Hepatocyte (in vitro differentiated cells): ENCODE results near the gene KRT71. TPM values are rescaled to one million over a fixed set of nuclear protein-coding genes. Genes with fewer than 3 reads are reported as not detected.

Experiments
- DNase-seq: peaks from one replicate; pipeline ENCODE4 v3.0.0-alpha.2; 2016; ENCODE audit warnings: low spot score
- H2AFZ ChIP-seq: fragments of 200-600 bp; sonication (generic); 2 replicates; pipeline ENCODE4 v1.6.0; 2016; ENCODE audit warnings: antibody characterized with exemption, mild to moderate bottlenecking
- H3K27ac ChIP-seq: fragments of 200-600 bp; sonication (generic); 2 replicates; pipeline ENCODE4 v1.5.1; 2016; ENCODE audit warnings: mild to moderate bottlenecking
- H3K27me3 ChIP-seq: fragments of 200-600 bp; sonication (generic); 2 replicates; pipeline ENCODE4 v1.6.1; 2016
- H3K36me3 ChIP-seq: fragments of 200-600 bp; sonication (generic); replicated peaks from 2 replicates; pipeline ENCODE4 v1.5.1; 2016; ENCODE audit warnings: low read depth; ENCODE audit not compliant: insufficient read depth
- H3K4me1 ChIP-seq: fragments of 200-600 bp; sonication (generic); 2 replicates; pipeline ENCODE4 v1.5.1; 2016; ENCODE audit warnings: mild to moderate bottlenecking, moderate library complexity; ENCODE audit not compliant: insufficient read depth
- H3K4me2 ChIP-seq: fragments of 200-600 bp; sonication (generic); 2 replicates; pipeline ENCODE4 v1.6.0; 2016
- H3K4me3 ChIP-seq: fragments of 200-600 bp; sonication (generic); 2 replicates; pipeline ENCODE4 v1.5.1; 2016; ENCODE audit warnings: mild to moderate bottlenecking
- H3K79me2 ChIP-seq: fragments of 200-600 bp; sonication (generic); 2 replicates; pipeline ENCODE4 v1.6.0; 2017; ENCODE audit warnings: mild to moderate bottlenecking
- H3K9me2 ChIP-seq: fragments of 200-600 bp; sonication (generic); replicated peaks from 2 replicates; pipeline ENCODE4 v1.6.0; 2017; ENCODE audit warnings: mild to moderate bottlenecking; ENCODE audit not compliant: insufficient read depth
- H3K9me3 ChIP-seq: fragments of 200-600 bp; sonication (generic); 2 replicates; pipeline ENCODE4 v1.5.1; 2016; ENCODE audit warnings: low read depth, mild to moderate bottlenecking
- H4K20me1 ChIP-seq: fragments of 200-600 bp; sonication (generic); 2 replicates; pipeline ENCODE4 v1.6.0; 2016; ENCODE audit warnings: mild to moderate bottlenecking; ENCODE audit not compliant: insufficient read depth, poor library complexity, severe bottlenecking
- CTCF ChIP-seq: fragments of 200-600 bp; sonication (generic); IDR thresholded peaks from 2 replicates; pipeline ENCODE4 v1.5.1; 2016; ENCODE audit warnings: antibody characterized with exemption, mild to moderate bottlenecking; ENCODE audit not compliant: poor library complexity
- EZH2 ChIP-seq: fragments of 200-600 bp; sonication (generic); IDR thresholded peaks from 2 replicates; pipeline ENCODE4 v1.6.1; 2016; ENCODE audit warnings: antibody characterized with exemption, mild to moderate bottlenecking, borderline replicate concordance
- EZH2phosphoT487 ChIP-seq: fragments of 200-600 bp; sonication (generic); IDR thresholded peaks from one replicate; pipeline ENCODE4 v1.6.1; 2018; ENCODE audit warnings: antibody characterized with exemption, mild to moderate bottlenecking, low read depth, moderate library complexity; ENCODE audit not compliant: unreplicated experiment, severe bottlenecking
- WGBS: methylation state at CpG from one replicate; pipeline ENCODE4 v1.1.6; 2016; ENCODE audit warnings: low lambda C conversion rate; ENCODE audit errors: missing lambda C conversion rate; 5-methylcytosine and 5-hydroxymethylcytosine counted together
- polyA plus RNA-seq: library from polyadenylated mRNA; unstranded; fragments of >200 nt; fragmentation: Nextera tagmentation; extraction: Ambion mirVana; gene quantifications from 2 replicates; pipeline ENCODE4 v1.2.1, GENCODE V29; 2016
- total RNA-seq: library from RNA; depleted of rRNA; stranded (reverse); fragments of >200 nt; gene quantifications from 2 replicates; pipeline ENCODE4 v1.2.3, GENCODE V29; 2014

The KRT71 gene
- total and polyA plus RNA-seq, 2 experiments from 2014 or later: not detected

DNA sequence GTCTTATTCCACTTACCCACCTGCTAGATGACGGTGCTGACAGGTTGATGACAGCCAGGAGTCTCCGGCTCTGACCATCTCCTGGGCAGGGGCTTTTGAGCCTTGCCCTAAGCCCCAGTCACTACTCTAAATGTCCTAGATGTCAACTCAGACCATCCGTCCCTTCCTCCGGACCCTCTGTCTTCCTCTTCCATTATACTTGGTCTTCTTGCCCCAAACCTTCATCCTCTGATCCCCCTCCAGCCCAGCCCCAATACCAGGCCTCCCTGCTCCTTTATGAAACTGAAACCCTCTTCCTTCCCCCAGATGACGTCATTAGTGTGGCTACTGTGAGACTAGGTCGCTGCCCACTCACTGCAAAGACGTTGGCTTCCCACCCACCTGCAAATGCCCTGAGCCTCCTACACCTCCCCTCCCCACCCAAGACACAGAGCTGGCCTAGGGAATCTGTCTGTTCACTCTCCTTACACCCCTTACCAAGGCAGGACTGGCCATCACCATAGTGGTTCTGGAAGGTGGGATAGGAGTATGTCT lies 10.1 kb downstream of the KRT71 start:
- TF ChIP-seq EZH2 (no peak), EZH2phosphoT487 (no peak), CTCF (no peak)
- WGBS: 77% methylated on average over 7 of the region's 7 CpGs
- no peaks in the 10 kb centered on the region for H3K9me2 ChIP-seq

GRCh38 chr12:52542157-52542556 lies 10.8 kb downstream of the KRT71 start:
- Histone ChIP-seq H3K36me3 (no peaks in the 10 kb centered on the region), H3K9me3 (no peaks in the 10 kb centered on the region), H3K4me2 (no peak overlapping the region), H3K9me2 (no peaks in the 10 kb centered on the region), H3K4me3 (no peak overlapping the region), H2AFZ (no peak overlapping the region), H3K27me3 (no peaks in the 10 kb centered on the region), H4K20me1 (no peaks in the 10 kb centered on the region), H3K79me2 (no peaks in the 10 kb centered on the region), H3K4me1 (peaks cover 20% of the 10 kb centered on the region), H3K27ac (no peak overlapping the region)
- TF ChIP-seq CTCF: peak; percentile 5
- TF ChIP-seq EZH2: no peak
- DNase-seq: no peak

More for the DNA sequence above, 10.1 kb downstream of the KRT71 start:
- H3K4me2 ChIP-seq: no peak overlapping the region
- H4K20me1 ChIP-seq: no peaks in the 10 kb centered on the region
- no peak overlapping the region for H3K27ac ChIP-seq
- H3K4me1 ChIP-seq: peaks cover 20% of the 10 kb centered on the region
- no peak overlapping the region for H2AFZ ChIP-seq
- no peaks in the 10 kb centered on the region for H3K27me3 ChIP-seq
- H3K4me3 ChIP-seq: no peak overlapping the region
- H3K36me3 ChIP-seq: no peaks in the 10 kb centered on the region
- no peaks in the 10 kb centered on the region for H3K9me3 ChIP-seq
- no peak for DNase-seq
- no peaks in the 10 kb centered on the region for H3K79me2 ChIP-seq

DNA sequence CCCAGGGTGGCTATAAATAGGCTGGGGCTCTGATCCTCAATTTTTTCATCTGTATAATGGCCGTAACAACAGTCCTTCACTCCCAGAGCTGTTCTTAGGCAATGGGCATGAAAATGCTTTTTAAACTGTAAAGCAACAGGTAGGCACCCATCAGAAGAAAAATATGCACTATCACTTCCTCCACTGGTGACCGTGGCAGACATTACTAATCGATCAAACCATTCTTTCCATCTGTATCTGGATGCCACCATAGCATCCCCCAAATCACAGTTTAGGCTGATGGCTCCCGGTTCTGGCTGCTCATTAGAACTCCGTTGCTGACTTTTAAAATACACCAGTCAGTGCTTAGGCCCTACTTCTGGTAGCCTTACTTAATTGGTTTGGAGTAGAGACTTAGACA lies 11.2 kb downstream of the KRT71 start:
- no peak overlapping the region for H3K4me3 ChIP-seq
- H4K20me1 ChIP-seq: no peaks in the 10 kb centered on the region
- DNase-seq: no peak
- H3K27ac ChIP-seq: no peak overlapping the region
- H3K9me3 ChIP-seq: no peaks in the 10 kb centered on the region
- H3K9me2 ChIP-seq: no peaks in the 10 kb centered on the region
- no peaks in the 10 kb centered on the region for H3K79me2 ChIP-seq
- no peak for TF ChIP-seq EZH2phosphoT487
- TF ChIP-seq EZH2: no peak
- no peak for TF ChIP-seq CTCF
- no peak overlapping the region for H3K4me2 ChIP-seq
- H3K36me3 ChIP-seq: no peaks in the 10 kb centered on the region
- H3K4me1 ChIP-seq: peaks cover 20% of the 10 kb centered on the region
- over 99% methylated on average over 5 of the region's 5 CpGs for WGBS
- no peaks in the 10 kb centered on the region for H3K27me3 ChIP-seq
- H2AFZ ChIP-seq: no peak overlapping the region

DNA sequence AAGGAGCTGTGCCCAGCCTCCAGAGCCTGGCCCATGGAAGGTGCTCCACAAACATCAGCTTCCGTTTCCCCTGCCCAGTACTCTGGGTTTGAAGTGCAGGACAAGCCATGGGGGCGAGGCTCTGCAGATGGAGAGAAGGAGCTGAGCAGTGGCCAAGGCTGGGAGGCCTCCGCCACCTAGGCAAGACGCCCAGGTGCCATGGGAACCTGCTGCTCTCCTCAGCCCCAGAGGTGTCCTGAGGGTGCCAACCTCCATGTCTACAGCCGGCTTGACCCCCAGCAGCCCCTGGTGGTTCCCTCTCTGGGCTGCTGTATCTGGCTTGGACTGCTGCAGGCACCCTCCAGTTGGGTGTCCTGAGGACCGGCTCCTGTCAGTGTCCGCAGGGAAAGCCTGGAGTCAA lies 12.4 kb downstream of the KRT71 start:
- Histone ChIP-seq H3K79me2 (no peaks in the 10 kb centered on the region), H3K27ac (no peak overlapping the region), H3K4me1 (peaks cover 20% of the 10 kb centered on the region), H3K27me3 (no peaks in the 10 kb centered on the region), H2AFZ (no peak overlapping the region), H3K36me3 (no peaks in the 10 kb centered on the region), H3K4me3 (no peak overlapping the region), H3K9me3 (no peaks in the 10 kb centered on the region), H4K20me1 (no peaks in the 10 kb centered on the region), H3K9me2 (no peaks in the 10 kb centered on the region), H3K4me2 (no peak overlapping the region)
- no peak for TF ChIP-seq EZH2phosphoT487
- no peak for TF ChIP-seq CTCF
- TF ChIP-seq EZH2: no peak
- no peak for DNase-seq
- WGBS: 95% methylated on average over 7 of the region's 7 CpGs
